Stimulated activated CD8-positive, alpha-beta memory T cell treated with anti-CD3 and anti-CD28 coated beads, Interleukin-12 subunit alpha, Interleukin-12 subunit beta, amount 100 ng/mL, for 24 hours (primary cell): ENCODE data around the gene KRT33A.

Experiments used
- DNase-seq: peaks from one replicate; pipeline ENCODE4 v3.0.0-alpha.2; 2020; ENCODE audit errors: extremely low read depth

KRT33A gene

GRCh38 chr17:41301916-41302901 lies 48.4 kb downstream of the KRT33A start, which contains the start of gene KRTAP29-1:
TSS of gene KRTAP29-1 (minus strand) at chr17:41302851. CDS start at chr17:41302851, 0 bp downstream.
- DNase-seq, result no peak

- DNase-seq, result no peak
Measured at GRCh38 chr17:41301204-41301790, 49.3 kb downstream of the KRT33A start.

- no peak for DNase-seq
Measured at GRCh38 chr17:41298458-41299135, 52.0 kb downstream of the KRT33A start.

- DNase-seq, result no peak
Measured at GRCh38 chr17:41296846-41297245, 53.8 kb downstream of the KRT33A start.
